Measurements from ENCODE around the gene ZNF479.
"Not testable (repeated sequence)": the region's sequence is repeated elsewhere in the genome, so short reads cannot be mapped to it uniquely, and the experiment has no call there.

The ZNF479 gene

GRCh38 chr7:57165285-57165899 lies 33.2 kb upstream of the ZNF479 start:
- Histone ChIP-seq H3K9me3 (ENCODE audit: insufficient read depth, low read length, severe bottlenecking) (peaks cover 34% of the 10 kb centered on the region), H4K20me1 (ENCODE audit: insufficient read depth, low read length) (no peaks in the 10 kb centered on the region), H3K36me3 (ENCODE audit: insufficient read depth, low read length) (no peaks in the 10 kb centered on the region), H3K27me3 (ENCODE audit: insufficient read depth, low read length, poor library complexity) (no peaks in the 10 kb centered on the region), H3K4me2 (ENCODE audit: insufficient read depth, low read length) (no peak overlapping the region), H3K4me1 (ENCODE audit: insufficient read depth, low read length) (no peaks in the 10 kb centered on the region), H2AFZ (ENCODE audit: low read depth, low read length) (no peak overlapping the region), H3K79me2 (ENCODE audit: insufficient read depth, low read length) (no peaks in the 10 kb centered on the region), H3K27ac (ENCODE audit: low read length) (no peak overlapping the region), H3K9ac (ENCODE audit: low read depth, low read length) (no peak overlapping the region), H3K4me3 (ENCODE audit: low read depth in 1 of 2, low read length in 2 of 2) (no peak overlapping the region)
- ATAC-seq (ENCODE audit: insufficient read depth, low read depth) (no peak), DNase-seq (no peak)
- TF ChIP-seq EZH2 (IDR thresholded peaks at IDR 0.05; ENCODE audit: borderline replicate concordance, low read depth, low read length, severe bottlenecking): no peak

- H3K27ac ChIP-seq (ENCODE audit: low read length): not testable (repeated sequence)
Observed at GRCh38 chr7:57120123-57120784, 12.0 kb downstream of the ZNF479 start.

More at GRCh38 chr7:57120123-57120784, 12.0 kb downstream of the ZNF479 start:
- H3K79me2 ChIP-seq (ENCODE audit: insufficient read depth, low read length); ATAC-seq (ENCODE audit: insufficient read depth, low read depth); H3K4me1 ChIP-seq (ENCODE audit: insufficient read depth, low read length); H3K9me3 ChIP-seq (ENCODE audit: insufficient read depth, low read length, severe bottlenecking); H3K36me3 ChIP-seq (ENCODE audit: insufficient read depth, low read length); H3K27me3 ChIP-seq (ENCODE audit: insufficient read depth, low read length, poor library complexity); H4K20me1 ChIP-seq (ENCODE audit: insufficient read depth, low read length); DNase-seq; H3K4me3 ChIP-seq (ENCODE audit: low read depth in 1 of 2, low read length in 2 of 2); H2AFZ ChIP-seq (ENCODE audit: low read depth, low read length); H3K4me2 ChIP-seq (ENCODE audit: insufficient read depth, low read length); H3K9ac ChIP-seq (ENCODE audit: low read depth, low read length): not testable (repeated sequence)

Measured in DND-41 (cell line).